HG03045 (cell line): ENCODE measurements around the gene TMEM248.
A peak's percentile ranks its signal among the peaks of the same experiment; 100 is the strongest.
"Not testable (repeated sequence)": the region's sequence is repeated elsewhere in the genome, so short reads cannot be mapped to it uniquely, and the experiment has no call there.

Experiments
- ATAC-seq: cut with Tn5 transposase; IDR thresholded peaks from one replicate; pipeline ENCODE4 v1.9.1; 2021; ENCODE audit warnings: mild to moderate bottlenecking, moderate library complexity; ENCODE audit not compliant: unreplicated experiment

TMEM248 gene

GRCh38 chr7:66948480-66949109 lies 27.6 kb downstream of the TMEM248 start:
- no peak for ATAC-seq

DNA sequence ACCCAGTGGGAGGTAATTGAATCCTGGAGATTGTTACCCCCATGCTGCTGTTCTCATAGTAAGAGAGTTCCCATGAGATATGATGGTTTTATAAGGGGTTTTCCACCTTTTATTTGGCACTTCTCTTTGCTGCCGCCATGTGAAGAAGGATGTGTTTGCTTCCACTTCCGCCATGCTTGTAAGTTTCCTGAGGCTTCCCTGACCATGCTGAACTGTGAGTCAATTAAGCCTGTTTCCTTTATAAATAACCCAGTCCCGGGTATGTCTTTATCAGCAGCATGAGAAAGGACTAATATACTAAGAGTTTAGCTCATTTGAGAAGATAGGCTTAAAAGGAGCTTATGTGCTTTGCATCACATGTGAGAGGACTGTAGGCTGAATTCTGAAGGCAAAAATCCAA lies 29.3 kb downstream of the TMEM248 start:
- no peak for ATAC-seq

GRCh38 chr7:66950763-66951162 lies 29.7 kb downstream of the TMEM248 start:
- ATAC-seq, result no peak

- ATAC-seq, result no peak
Observed at GRCh38 chr7:66952343-66953043, 31.5 kb downstream of the TMEM248 start.

- no peak for ATAC-seq
Observed at GRCh38 chr7:66953044-66953427, 32.0 kb downstream of the TMEM248 start.

- no peak for ATAC-seq
Observed at GRCh38 chr7:66957595-66958290, 36.7 kb downstream of the TMEM248 start.

DNA sequence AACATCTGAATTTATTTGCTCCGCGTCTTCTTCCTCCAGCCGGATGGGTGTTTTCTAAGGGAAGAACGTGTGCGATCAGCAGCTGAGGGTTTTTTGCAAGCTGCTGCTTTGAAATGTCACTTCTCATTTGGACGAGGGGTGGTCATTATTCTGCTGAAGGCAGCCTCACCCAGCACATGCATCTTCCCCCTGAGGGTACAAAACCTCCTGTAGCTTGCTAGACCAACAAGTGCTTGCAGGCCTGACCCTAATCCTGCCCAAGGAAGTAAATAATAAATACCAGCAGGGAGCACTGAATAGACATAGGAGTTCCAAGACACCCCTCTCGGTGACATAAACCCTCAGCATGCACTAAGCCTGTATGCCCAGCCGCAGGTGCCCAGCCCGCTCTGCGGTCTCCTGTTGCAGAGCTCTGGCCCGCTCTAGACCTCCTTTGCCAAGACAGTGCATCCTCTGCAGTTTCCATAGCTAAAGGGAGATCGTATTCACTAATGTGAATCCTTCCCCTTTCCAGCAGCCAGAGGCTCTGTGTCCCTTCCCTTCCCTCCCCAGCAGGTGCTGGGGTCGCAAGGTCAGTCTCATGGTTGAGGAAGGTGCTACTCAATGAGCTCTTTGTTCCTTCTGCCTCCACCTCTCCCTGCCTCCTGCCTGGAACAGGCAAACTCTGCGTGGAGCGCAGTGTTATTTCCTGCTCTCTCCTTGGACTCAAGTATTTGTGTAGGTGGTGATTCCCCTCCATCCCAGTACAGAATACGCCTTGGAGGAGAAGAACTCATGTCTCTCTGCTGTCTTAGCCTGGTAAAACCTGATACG lies 37.7 kb downstream of the TMEM248 start:
- ATAC-seq, result no peak

- no peak for ATAC-seq
Observed at GRCh38 chr7:66960192-66960591, 39.2 kb downstream of the TMEM248 start.

GRCh38 chr7:66961096-66961495 lies 40.1 kb downstream of the TMEM248 start:
- no peak for ATAC-seq

DNA sequence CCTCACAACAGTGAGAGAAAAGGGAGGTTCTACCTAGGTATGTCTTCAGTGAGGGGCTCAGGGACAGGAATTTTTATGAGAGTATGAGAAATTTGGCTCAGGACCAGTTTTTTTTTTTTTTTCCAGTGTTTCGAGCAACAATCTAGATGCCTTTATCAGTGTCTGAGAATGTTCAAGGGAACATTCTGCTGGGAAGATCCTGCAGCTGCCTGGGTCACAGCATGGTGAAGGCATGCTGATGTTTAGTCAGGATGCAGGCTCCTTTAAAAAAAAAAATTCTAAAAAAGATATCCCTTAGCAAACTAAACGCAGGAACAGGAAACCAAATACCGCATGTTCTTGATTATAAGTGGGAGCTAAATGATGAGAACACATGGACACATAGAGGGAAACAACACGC lies 43.4 kb downstream of the TMEM248 start:
- ATAC-seq, result no peak

DNA sequence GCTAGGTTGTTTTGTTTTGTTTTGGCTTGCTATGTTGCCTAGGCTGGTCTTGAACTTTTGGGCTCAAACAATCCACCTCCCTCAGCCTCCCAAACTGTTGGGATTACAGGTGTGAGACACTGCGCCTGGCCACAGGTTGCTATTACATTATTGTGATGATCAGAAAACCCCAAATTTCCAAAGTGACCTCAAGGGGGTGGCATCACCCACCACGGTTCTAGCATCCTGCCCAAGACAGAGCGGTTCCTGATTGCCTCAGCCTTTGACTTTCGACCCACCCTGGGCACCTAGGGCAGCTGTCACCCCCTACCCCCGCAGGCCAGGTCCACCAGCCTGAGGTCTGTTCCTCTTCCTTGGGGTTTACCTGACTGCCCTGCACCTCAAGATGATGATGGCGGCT lies 46.0 kb downstream of the TMEM248 start:
- ATAC-seq, result no peak

DNA sequence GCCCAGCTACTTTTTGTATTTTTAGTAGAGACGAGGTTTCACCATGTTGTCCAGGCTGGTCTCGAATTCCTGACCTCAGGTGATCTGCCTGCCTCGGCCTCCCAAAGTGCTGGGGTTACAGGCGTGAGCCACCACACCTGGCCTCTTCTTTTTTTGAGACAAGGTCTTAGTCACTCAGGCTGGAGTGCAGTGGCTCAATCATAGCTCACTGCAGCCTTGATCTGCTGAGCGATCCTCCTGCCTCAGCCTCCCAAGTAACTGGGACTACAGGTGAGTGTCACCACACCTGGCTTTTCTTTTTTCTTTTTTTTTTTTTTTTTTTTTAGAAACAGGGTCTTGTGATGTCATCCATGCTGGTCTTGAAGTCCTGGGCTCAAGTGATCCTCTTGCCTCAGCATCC lies 48.0 kb downstream of the TMEM248 start:
- ATAC-seq, result not testable (repeated sequence)

DNA sequence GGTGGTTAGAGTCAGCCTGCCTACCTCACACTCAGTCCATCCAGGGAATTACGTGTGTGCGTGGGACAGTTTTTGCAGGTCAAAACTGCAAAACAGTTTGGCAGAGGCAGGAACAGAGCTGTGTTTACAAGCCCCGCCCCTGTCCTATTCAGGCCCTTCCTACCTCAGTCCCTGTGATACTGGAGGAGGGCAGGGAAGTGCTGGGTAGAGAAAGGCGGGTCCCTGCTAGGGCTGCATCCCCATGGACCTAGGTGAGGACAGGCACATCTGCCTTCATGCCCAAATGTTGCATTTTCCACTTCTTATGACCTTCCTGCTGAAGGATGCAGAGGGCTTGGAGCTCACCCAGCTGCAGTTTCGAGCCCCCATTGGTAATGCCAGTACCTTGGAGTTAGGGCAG lies 49.3 kb downstream of the TMEM248 start:
- ATAC-seq, result no peak

GRCh38 chr7:66974986-66975590 lies 54.1 kb downstream of the TMEM248 start:
- ATAC-seq, result no peak

DNA sequence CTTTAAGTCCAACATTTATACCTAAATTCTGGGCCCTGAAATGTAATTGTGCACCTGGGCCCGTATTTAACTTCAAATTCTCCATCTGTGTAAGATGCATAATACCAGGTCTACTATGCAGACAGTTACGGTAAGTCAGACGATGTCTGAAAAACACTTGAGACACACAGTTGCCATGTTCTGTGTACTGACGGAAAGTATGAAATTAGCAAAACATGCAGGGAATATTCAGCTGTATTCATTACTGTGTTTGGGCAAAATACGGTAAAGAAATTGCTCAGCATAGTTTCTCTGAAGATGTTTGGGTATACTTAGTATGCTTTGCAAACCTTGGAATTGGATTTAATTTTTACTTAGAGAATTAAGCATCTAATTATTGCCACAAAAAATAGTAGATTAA lies 57.3 kb downstream of the TMEM248 start:
- not testable (repeated sequence) for ATAC-seq

DNA sequence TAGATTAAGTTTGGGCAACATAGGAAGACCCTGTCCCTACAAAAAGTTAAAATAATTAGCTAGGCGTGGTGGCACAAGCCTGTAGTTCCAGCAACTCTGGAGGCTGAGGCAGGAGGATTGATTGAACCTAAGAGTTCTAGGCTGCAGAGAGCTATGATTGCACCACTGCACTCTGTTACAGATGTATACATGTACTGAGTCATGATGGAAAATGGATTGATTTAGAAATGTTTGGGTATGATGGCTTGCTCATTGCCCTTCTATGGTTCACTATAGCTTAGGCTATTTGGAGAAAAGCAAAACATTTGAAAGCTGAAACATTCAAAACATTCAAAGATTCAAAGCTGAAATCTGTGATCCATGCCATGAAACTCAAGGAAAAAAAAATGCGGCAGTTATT lies 58.0 kb downstream of the TMEM248 start:
- ATAC-seq, result not testable (repeated sequence)

DNA sequence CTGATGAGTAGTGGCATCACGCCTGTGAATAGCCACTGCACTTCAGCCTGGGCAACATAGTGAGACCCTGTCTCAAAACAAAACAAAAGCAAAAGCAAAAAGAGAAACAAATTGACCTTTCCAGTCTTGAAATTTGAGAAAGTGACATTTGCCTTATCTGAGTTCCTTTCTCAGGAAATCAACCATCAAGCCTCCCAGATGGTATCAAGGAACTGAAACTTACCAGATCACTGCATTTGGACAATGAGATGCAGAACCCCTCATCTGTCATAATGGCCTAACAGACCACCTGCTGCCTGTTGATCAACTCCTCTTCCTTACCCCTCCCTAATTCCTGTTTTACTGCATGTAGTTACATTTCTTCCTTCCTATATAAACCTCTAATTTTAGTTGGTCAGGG lies 59.3 kb downstream of the TMEM248 start:
- not testable (repeated sequence) for ATAC-seq

DNA sequence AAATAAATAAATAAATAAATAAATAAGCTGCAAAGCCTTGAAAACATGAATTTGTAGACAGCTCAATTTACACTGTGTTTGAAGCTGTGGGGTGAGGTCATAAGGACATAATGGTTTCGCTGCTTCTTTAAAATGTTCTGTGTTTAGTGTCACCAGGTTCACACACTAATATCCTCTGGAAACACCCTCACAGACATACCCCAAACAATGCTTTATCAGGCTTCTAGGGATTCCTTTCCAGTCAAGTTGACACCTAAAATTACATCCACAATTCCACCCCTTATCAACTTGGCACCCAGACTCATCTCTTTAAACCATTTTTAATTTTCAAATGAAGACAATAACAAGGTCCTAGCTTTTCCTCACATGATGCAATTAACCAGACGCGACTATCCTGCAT lies 68.5 kb downstream of the TMEM248 start:
- ATAC-seq, result not testable (repeated sequence)

DNA sequence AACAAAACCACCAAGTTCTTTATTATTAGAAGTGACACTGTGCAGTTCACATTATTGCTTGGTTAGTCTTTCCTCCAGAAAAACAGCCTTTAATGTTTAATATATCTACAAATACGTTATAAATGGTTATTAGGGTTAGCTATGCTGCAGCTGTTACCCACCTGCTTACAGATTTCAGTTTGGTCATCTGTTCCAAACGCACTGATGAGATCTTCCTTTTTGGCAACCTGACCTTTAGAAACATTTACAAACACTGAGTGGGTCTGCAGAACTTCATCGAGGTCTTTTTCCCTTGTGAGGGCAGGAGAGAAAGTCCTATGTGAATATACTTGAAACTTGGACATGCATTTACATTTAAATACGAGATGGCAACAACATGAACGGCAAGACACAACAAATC lies 73.0 kb downstream of the TMEM248 start:
- ATAC-seq, result not testable (repeated sequence)

DNA sequence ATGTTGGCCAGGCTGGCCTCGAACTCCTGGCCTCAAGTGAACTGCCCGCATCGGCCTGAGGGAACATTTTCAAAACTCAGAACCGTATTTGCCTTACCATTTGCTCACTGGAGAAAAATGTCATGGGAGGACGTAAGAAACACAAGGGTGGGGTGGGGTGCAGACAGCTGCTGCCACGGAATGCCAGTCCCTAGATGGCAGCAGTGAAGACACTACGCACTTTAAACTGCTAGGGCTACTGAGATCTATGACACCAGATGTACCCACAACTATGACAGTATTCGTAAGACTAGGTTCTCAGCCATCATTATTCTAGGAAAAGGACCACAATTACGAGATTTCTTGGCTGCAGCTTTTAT lies 73.6 kb downstream of the TMEM248 start:
- peak; percentile 25 for ATAC-seq
